Uterus (tissue), 4 donors: ENCODE measurements around the gene DOCK4. TPM values are rescaled to one million over a fixed set of nuclear protein-coding genes. Genes with fewer than 3 reads are reported as not detected.

ENCODE experiments used
- DNase-seq, 2 donors: peaks; one replicate each; pipeline ENCODE4 v3.0.0-alpha.2; 2019 to 2020
- H3K27ac ChIP-seq, 2 donors: fragments of 200-600 bp; sonication (generic); 1 replicate in 1 of 2; 2 replicates in 1 of 2; pipeline ENCODE4 v1.5.1; 2016 to 2018
- H3K27me3 ChIP-seq, 2 donors: fragments of 200-600 bp; sonication (generic); one replicate each; pipeline ENCODE4 v1.5.1; 2018 to 2019; ENCODE audit warnings: control low read depth in 1 of 2
- H3K36me3 ChIP-seq, 2 donors: fragments of 200-600 bp; sonication (generic); one replicate each; pipeline ENCODE4 v1.5.1; 2019; ENCODE audit warnings: control low read depth in 1 of 2
- H3K4me1 ChIP-seq, 2 donors: fragments of 200-600 bp; sonication (generic); one replicate each; pipeline ENCODE4 v1.5.1; 2018 to 2019; ENCODE audit warnings: control low read depth in 1 of 2
- H3K4me3 ChIP-seq, 2 donors: fragments of 200-600 bp; sonication (generic); 1 replicate in 1 of 2; 2 replicates in 1 of 2; pipeline ENCODE4 v1.5.1; 2018 to 2019; ENCODE audit warnings: mild to moderate bottlenecking in 1 of 2
- H3K9me3 ChIP-seq, 2 donors: fragments of 200-600 bp; sonication (generic); one replicate each; pipeline ENCODE4 v1.5.1; 2019; ENCODE audit warnings: control low read depth in 1 of 2
- POLR2A ChIP-seq, 2 donors: fragments of 450-650 bp; IDR thresholded peaks; one replicate each; pipeline ENCODE4 v1.6.1; 2016; ENCODE audit warnings: antibody characterized with exemption in 2 of 2, mild to moderate bottlenecking in 1 of 2, moderate library complexity in 1 of 2
- intact Hi-C: fragments of 100-400 bp; cut with DNase I; formaldehyde crosslinking; loops from one replicate; pipeline ENCODE4 v1.15.1; 2023; ENCODE audit warnings: low total_unique reads
- total RNA-seq, 4 donors: library from RNA; depleted of rRNA in 3 of 4; stranded (reverse); fragments of >200 nt in 3 of 4; gene quantifications; one replicate each; pipeline versions ENCODE4 v1.1.0 to v1.2.4, GENCODE V29; 2014 to 2023
- TF ChIP-seq, protein P1 (sequence below), 4 experiments: fragments of 200-600 bp in 2 of 4; fragments of 450-650 bp in 2 of 4; sonication (generic) in 2 of 4; IDR thresholded peaks; one replicate each; pipeline ENCODE4 v1.5.1; 2016 to 2019; ENCODE audit warnings: antibody characterized with exemption in 4 of 4, mild to moderate bottlenecking in 2 of 4, moderate library complexity in 1 of 4
- donor health status: DM: yes; HTN: yes; CAD: no.

The DOCK4 gene, protein sequence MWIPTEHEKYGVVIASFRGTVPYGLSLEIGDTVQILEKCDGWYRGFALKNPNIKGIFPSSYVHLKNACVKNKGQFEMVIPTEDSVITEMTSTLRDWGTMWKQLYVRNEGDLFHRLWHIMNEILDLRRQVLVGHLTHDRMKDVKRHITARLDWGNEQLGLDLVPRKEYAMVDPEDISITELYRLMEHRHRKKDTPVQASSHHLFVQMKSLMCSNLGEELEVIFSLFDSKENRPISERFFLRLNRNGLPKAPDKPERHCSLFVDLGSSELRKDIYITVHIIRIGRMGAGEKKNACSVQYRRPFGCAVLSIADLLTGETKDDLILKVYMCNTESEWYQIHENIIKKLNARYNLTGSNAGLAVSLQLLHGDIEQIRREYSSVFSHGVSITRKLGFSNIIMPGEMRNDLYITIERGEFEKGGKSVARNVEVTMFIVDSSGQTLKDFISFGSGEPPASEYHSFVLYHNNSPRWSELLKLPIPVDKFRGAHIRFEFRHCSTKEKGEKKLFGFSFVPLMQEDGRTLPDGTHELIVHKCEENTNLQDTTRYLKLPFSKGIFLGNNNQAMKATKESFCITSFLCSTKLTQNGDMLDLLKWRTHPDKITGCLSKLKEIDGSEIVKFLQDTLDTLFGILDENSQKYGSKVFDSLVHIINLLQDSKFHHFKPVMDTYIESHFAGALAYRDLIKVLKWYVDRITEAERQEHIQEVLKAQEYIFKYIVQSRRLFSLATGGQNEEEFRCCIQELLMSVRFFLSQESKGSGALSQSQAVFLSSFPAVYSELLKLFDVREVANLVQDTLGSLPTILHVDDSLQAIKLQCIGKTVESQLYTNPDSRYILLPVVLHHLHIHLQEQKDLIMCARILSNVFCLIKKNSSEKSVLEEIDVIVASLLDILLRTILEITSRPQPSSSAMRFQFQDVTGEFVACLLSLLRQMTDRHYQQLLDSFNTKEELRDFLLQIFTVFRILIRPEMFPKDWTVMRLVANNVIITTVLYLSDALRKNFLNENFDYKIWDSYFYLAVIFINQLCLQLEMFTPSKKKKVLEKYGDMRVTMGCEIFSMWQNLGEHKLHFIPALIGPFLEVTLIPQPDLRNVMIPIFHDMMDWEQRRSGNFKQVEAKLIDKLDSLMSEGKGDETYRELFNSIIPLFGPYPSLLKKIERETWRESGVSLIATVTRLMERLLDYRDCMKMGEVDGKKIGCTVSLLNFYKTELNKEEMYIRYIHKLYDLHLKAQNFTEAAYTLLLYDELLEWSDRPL (N-terminal part only)
- total RNA-seq, result 100 to 1,000 TPM in 1 of 4 donors, 10 to 100 TPM in 3; 48.8 to 217 (median 72.3) TPM

DNA sequence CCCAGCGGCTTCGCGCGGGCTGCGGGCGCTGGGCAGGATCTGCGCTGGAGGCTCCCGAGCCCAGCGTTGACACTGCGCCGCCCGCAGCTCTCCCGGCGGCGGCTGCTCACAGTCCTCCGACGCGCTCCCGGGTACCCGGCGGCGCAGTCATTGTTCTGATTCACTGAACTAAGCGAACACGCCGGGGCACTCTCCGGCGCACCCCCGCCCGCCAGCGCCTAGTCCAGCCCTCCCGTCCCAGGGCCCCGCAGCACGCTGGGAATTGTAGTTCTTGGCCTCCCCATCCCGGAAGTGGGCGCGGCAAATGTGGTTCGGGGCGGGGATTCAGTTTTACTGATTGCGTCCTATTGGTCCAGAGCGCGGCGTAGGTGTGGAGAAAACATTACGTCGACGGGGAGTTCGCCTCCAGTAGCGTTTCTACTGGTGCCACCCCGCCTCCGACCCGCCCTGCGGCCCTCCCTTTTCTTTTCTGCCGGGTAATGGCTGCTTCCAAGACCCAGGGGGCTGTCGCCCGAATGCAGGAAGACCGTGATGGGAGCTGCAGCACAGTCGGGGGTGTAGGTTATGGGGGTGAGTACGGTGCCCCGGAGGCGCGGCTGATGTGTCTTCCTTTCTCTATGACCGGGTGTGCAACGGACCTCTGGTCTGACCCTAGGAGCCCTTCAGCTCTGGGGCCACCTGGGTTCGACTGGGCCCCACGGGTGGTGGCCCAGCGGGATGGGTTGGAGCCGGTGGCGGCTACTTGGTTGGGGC is at the start of gene DOCK4, which contains the start of gene ZNF277:
TSS of gene DOCK4 (minus strand) at position 162 of the 753 bp plus-strand sequence. CDS start 261 bp downstream, outside the sequence.
TSS of gene ZNF277 (plus strand) at position 458 of the 753 bp plus-strand sequence. CDS start at position 480, 22 bp downstream.
- no peaks in the 10 kb centered on the region for H3K4me1 ChIP-seq
- peak within 1 kb of the TSS; percentile 87 to 94 for H3K4me3 ChIP-seq
- TF ChIP-seq POLR2A (IDR thresholded peaks at IDR 0.05), result peak; percentile 84 to 96
- TF ChIP-seq, protein P1, sequence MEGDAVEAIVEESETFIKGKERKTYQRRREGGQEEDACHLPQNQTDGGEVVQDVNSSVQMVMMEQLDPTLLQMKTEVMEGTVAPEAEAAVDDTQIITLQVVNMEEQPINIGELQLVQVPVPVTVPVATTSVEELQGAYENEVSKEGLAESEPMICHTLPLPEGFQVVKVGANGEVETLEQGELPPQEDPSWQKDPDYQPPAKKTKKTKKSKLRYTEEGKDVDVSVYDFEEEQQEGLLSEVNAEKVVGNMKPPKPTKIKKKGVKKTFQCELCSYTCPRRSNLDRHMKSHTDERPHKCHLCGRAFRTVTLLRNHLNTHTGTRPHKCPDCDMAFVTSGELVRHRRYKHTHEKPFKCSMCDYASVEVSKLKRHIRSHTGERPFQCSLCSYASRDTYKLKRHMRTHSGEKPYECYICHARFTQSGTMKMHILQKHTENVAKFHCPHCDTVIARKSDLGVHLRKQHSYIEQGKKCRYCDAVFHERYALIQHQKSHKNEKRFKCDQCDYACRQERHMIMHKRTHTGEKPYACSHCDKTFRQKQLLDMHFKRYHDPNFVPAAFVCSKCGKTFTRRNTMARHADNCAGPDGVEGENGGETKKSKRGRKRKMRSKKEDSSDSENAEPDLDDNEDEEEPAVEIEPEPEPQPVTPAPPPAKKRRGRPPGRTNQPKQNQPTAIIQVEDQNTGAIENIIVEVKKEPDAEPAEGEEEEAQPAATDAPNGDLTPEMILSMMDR (IDR thresholded peaks at IDR 0.05), result peak in 2 of 4 experiments; percentile 6 to 10
- H3K27me3 ChIP-seq, result no peaks in the 10 kb centered on the region
- H3K27ac ChIP-seq, result peak within 1 kb of the TSS; percentile 82 to 85
- DNase-seq, result peak; percentile 99
- intact Hi-C loops, result no loop called here
- H3K36me3 ChIP-seq, result no peaks in the 10 kb centered on the region
- no peaks in the 10 kb centered on the region for H3K9me3 ChIP-seq

DNA sequence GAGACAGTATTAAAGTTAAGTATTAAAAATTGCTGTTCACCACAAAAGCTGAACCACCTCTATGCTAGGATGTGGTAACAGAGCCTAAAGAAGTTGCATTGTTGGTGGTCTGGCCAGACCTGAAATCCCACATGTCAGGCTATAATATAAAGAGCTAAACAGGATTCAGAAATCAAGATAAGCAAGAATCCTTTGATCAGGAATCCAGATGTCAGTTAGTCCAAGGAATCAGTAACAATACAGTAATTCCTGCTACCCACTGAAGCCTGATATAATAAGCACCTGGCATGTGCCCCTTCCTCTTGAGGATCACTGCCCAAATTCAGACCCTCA is 49.2 kb upstream of the DOCK4 start:
- intact Hi-C loops, result no loop called here
- H3K4me3 ChIP-seq, result no peak overlapping the region

DNA sequence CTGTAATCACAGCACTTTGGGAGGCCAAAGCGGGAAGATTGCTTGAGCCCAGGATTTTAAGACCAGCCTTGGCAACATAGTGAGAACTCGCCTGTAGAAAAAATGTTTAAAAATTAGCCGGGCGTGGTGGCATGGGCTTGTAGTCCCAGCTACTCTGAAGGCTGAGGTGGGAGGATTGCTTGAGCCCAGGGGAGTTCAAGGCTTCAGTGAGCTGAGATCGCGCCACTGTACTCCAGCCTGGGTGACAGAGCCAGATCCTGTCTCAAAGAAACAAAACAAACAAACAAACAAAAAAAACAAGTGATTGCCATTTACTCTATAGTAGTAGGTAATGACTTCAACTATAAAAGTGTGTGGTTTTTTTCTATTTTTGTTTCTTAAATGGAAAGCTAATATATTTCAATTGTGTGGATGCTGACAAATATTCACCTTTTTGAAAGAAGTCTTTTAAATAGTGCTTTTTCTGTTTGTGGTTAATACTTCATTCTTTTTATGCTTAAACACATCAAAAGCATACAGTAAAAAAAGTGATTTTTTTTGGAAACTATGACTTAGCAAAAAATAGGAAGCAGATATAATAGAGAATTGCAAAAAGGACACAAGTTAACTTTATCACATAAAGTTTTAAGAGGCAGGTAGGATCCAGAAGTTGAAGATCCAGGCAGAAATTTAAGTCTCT is 48.6 kb upstream of the DOCK4 start:
- no peak for TF ChIP-seq POLR2A (IDR thresholded peaks at IDR 0.05)
- TF ChIP-seq, protein P1 (IDR thresholded peaks at IDR 0.05), result no peak
- intact Hi-C loops, result no loop called here
- DNase-seq, result no peak

More for the DNA sequence above, 49.2 kb upstream of the DOCK4 start:
- Histone ChIP-seq H3K9me3 (no peaks in the 10 kb centered on the region), H3K4me1 (no peaks in the 10 kb centered on the region), H3K27ac (no peak overlapping the region), H3K36me3 (no peaks in the 10 kb centered on the region), H3K27me3 (no peaks in the 10 kb centered on the region)
- TF ChIP-seq, protein P1 (IDR thresholded peaks at IDR 0.05), result no peak
- TF ChIP-seq POLR2A (IDR thresholded peaks at IDR 0.05), result no peak
- DNase-seq, result no peak

DNA sequence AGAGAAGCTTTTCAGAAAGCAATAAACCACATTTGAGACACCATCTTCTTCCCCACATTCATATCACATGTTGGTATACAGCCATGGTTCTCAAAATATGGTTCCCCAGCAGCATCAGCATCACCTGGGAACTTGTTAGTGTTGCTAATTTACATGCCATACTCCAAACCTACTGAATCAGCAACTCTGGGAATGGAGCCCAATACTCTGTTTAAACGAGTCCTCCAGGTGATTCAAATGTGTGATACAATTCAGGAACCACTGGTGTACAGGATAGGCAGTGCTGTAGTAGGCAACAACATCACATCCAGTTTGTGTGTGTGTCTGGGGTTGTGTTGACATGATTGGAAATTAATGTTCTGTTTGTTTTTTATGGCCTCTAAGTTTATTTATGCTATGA is 48.0 kb upstream of the DOCK4 start:
- Histone ChIP-seq H3K9me3 (no peaks in the 10 kb centered on the region), H3K4me3 (no peak overlapping the region), H3K36me3 (no peaks in the 10 kb centered on the region), H3K4me1 (no peaks in the 10 kb centered on the region), H3K27ac (no peak overlapping the region), H3K27me3 (no peaks in the 10 kb centered on the region)
- intact Hi-C loops, result no loop called here
- no peak for DNase-seq
- TF ChIP-seq POLR2A (IDR thresholded peaks at IDR 0.05), result no peak
- TF ChIP-seq, protein P1 (IDR thresholded peaks at IDR 0.05), result no peak

More for the DNA sequence above, 48.6 kb upstream of the DOCK4 start:
- Histone ChIP-seq H3K4me3 (no peak overlapping the region), H3K27ac (no peak overlapping the region), H3K4me1 (no peaks in the 10 kb centered on the region), H3K36me3 (no peaks in the 10 kb centered on the region), H3K9me3 (no peaks in the 10 kb centered on the region), H3K27me3 (no peaks in the 10 kb centered on the region)
